GM19324 (cell line): ENCODE data around the gene TMEM69.
"Not testable (repeated sequence)": the region's sequence is repeated elsewhere in the genome, so short reads cannot be mapped to it uniquely, and the experiment has no call there.

Experiments used
- ATAC-seq: cut with Tn5 transposase; IDR thresholded peaks from one replicate; pipeline ENCODE4 v1.9.1; 2021; ENCODE audit warnings: mild to moderate bottlenecking, moderate library complexity; ENCODE audit not compliant: unreplicated experiment, low FRiP score

Gene TMEM69

DNA sequence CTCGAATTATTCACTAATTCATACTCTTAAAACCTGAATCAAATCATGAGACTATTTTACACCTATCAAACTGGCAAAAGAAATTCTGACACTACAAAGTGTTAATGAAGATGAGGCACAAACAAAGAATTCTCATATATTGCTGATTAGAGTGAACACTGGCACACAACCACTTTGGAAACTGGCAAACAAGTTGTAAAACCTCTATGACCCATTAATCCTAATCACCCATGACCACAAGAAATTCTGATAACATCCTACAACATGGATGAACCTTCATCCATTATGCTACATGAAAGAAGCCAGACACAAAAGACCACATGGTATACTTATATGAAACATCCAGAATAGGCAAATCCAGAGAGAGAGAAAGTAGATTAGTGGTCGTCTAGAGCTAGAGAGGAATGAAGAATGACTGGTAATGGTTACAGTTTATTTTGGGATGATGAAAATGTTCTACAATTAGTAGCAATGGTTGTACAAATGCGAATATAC, 10.2 kb upstream of the TMEM69 start:
- no peak for ATAC-seq

DNA sequence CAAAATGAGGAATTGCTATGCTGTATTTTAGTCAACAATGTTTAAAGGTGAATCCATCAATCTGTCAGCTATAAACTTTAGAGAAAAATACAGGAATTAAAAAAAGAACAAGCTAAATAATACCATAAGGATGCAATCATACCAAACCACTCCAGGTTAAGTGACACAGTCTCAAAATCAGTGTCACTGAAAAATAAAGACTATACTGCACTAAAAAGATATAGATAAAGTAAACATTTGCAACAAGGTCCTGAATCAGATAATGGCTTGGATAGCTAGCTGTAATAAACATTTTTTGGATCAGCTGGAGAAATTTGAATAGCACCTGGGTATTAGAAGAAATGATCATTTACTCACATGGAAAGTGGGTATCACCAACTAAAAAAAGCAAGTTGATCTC, 9.5 kb upstream of the TMEM69 start:
- ATAC-seq, result no peak

DNA sequence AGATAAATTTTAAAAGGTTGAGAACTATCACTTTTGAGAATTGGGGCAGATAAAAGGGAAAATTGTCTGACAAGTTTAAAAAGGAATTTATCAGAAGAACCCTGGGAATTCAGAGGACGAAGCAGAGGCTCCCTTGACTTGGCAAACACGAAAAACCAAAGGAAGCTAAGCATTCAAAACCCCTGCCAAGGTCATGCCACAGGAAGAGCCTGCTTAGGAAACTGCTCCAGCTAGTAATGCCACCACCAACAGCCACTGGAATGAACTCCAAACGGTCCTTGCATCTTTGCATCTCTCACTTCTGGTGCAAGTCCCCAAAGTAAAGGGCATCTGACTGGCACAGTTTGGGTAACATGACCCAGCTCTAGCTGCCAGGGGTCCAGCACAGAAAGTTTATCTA, 8.9 kb upstream of the TMEM69 start:
- ATAC-seq, result no peak

DNA sequence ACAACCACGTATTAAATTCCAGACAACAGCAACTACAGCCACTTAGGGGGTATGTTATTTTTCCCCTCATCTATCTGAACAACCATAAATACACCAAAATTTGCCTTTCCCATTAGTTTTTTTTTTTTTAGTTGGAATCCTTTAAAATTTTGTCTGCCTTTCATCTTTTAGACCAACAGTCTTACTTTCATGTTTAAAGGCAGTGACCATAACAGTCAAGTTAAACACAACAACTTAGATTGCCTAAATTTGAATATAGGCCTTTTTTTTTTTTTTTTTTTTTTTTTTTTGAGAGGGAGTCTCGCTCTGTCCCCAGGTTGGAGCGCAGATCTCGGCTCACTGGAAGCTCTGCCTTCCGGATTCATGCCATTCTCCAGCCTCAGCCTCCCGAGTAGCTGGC, 5.0 kb upstream of the TMEM69 start:
- ATAC-seq, result no peak

DNA sequence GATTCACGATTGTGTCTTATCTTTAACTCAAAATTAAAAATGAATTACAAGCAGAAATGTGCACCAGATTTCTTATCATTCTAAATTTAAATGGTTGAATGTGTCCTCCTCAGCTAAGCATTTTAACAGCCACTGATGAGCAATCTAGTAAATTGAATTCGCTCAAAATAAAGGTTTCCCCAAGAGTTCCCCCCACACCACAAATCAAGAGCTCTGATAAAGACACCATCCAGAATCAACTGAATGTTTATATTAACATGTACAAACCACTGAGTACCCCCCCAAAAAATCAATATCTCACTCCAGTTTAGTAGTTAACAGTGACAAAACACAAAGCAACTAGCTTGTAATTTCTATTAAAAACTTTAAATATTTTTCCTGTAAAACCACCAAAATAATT, 3.6 kb upstream of the TMEM69 start:
- ATAC-seq, result no peak

DNA sequence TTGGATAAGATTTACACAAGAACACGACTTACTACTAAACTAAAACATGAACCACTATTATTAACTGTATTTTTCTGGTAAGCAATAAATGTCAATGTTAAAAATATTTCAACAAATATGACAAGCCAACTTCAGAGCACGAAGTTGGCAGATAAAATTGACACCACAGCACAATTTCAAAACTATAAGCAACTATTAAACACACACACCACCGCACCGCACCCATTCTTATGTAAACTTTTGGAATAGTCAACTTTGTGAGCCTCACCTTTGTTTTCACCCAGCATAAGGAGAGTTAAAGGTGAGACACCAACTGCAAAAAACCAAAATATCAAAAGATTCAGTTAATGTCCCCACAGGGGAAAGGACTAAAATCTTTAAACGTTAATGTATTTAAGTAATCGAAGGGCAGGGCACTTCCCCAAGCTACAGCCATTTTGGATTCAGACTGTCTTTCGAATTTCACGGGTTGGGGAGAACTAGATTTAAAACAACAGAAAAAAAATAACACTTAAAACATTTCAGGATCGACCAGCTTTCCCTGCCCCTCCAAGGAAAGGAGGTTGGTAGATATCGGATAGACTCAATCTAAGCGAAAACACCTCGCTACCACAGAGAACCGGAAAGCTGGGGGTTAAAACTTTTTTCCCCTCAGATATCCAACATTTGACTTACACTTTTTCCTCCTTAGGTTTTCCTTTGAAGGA, 2.5 kb upstream of the TMEM69 start:
- ATAC-seq, result no peak

DNA sequence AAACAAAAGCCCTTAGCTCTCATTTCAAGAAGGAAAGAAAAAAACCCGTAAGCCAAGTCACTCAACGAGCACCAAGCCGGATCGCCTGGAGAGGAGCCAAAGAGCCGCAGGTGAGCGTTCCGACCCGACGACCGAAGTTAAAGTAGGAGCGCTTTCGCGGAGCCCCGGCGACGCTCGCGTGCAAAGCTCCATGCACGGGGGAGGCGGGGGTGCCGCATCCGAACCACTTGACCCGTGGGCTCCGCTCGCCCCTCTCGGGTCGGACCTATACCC, 2.0 kb upstream of the TMEM69 start:
- peak; percentile 4 for ATAC-seq

DNA sequence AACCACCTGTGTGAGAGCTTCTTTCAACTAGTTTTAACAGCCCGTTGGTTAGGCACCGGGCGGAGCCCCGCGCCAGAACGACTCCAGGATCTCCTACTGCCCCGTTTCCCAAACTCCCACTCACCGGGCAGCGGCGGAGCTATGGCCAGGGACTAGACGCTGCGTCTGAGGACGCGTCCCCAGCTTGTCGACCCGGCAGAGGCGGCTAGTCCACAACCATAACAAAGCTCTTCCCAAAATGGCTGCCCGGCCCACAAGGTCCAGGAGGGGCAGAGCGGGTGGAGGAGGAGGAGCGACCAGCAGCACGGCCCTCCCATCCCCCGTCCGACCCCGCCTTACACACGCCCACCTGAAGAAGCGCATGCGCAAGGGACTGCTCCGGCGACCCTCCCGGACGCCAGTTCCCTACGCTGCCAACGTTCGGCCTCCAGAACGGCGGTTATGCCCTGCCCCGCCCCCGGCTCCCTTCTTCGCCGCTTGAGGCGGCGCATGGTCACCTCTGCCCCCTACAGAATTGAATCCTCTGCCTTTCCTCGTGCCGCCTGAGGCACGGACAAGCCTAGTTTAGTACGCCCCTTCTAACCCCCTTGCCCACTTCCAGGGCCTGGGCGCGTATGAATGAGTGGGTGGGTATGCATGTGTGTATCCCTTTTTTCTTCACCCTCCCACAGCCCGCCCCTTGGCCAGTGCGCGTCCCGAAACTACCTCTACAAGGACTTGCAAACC, 1.5 kb upstream of the TMEM69 start, which contains the start of gene GPBP1L1:
Gene GPBP1L1 (minus strand): TSS at position 246 of the 726 bp plus-strand sequence. CDS start 27,446 bp downstream, outside the sequence.
- ATAC-seq, result peak; percentile 71

DNA sequence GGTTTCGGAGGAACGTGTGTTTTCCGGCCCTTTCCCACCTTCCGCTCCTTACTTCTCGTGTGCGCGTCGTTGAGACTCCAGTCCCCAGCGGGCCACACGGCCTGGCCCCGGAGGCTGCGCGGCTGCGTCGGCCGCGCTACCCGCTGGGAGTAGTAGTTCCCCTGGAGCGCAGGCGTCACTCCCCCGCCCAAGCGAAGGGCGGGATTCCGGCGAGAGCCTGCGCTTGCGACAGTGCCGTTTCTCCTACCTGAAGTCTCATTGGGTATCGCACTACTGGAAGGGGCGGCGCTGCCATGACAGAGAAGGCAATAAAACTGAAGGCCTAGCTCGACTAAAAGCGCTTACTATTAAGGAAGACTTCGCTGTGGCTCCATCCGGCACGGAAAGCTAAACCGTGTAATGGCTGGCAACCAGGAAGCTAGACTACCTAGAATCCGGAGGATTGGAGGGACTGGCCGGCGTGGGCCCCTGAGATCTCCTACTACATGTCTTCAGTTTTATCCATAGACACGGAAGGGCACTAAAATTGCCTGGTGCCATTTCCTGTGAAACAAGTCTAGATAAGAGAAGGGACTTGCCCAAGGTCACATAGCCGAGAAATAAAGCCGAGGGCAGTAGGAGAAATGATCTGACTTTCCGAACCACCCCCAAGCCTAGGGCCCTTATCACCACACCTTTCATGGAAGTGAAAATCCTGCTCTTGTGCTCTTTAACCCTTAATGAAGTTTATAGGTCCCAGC, 797 bp upstream of the TMEM69 start:
- peak; percentile 84 for ATAC-seq

DNA sequence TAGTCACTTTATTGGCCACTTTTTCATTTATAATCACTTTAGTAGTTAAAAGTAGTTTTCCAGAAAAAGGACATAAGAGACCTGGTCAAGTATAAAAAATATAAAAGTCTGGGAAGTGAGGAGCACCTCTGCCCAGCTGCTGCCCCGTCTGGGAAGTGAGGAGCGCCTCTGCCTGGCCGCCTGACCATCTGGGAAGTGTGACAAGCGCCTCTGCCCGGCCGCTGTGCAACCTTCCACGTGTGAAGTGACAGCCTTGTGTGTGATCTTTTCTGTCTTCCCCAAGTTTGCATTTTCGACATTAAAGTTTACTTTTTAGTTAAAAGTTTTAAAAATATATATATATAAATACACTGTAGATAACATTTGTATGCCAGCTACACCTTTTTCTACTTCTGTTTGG, 5.8 kb downstream of the TMEM69 start:
- not testable (repeated sequence) for ATAC-seq

DNA sequence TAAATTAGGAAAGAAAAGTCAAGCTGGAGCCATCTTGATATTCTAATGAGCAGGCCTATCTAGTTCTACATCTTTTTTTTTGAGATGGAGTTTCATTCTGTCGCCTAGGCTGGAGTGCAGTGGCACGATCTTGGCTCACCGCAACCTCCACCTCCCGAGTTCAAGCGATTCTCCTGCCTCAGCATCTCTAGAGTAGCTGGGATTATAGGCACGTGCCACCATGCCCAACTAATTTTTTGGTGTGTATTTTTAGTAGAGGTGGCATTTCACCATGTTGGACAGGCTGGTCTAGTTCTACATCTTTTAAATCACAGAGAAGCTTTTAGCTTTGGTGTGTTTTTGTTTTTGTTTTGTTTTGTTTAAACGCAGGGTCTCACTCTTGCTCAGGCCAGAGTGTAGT, 6.8 kb downstream of the TMEM69 start:
- no peak for ATAC-seq

DNA sequence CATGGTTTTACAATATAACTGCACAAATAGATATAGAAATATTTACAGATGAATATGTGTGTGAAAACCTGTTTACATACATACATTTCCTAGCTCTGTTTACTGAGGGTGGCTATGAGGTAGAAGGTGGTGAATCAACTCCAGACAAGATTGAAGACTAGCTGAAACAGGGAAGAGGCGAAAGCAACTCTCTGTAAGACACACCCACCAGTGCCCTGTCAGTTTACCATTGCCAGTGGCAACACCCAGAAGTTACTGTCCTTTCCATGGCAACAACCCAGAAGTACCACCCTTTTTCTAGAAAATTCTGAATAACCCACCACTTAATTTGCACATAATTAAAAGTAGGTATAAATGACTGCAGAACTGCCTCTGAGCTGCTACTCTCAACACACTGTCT, 16.7 kb downstream of the TMEM69 start:
- ATAC-seq, result no peak

DNA sequence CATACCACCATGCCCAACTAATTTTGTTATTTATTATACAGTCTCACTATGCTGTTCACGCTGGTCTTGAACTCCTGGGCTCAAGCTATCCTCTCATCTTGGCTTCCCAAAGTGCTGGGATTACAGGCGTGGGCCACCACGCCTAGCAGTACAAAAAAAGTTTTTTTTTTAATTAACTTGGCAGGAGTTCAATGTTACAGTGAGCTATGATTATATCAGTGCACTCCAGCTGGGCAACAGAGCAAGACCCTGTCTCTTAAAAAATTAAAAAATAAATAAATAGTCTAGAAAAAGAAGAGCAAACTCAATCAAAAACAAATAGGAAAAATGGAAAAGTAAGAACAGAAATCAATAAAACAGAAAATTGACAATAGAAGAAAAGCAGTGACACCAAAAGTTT, 25.7 kb downstream of the TMEM69 start:
- ATAC-seq, result no peak

DNA sequence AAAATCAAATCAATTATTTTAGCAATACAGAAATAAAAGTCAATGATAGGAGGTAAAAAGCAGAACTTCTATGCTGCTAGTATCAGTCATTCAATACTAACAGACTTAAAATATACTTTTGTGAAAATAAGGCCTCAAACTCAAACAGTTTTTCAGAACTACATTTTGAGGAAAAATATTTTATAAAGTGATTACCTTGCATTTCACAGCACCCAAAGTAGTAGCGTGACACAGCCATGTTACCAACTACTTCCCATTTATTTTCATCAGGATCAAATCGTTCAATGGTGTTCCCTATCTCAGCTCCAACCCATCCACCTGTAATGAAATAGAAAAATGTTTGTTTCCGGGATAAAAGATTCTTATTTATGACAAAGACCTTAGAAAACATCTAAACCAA, 28.7 kb downstream of the TMEM69 start:
- ATAC-seq, result no peak

DNA sequence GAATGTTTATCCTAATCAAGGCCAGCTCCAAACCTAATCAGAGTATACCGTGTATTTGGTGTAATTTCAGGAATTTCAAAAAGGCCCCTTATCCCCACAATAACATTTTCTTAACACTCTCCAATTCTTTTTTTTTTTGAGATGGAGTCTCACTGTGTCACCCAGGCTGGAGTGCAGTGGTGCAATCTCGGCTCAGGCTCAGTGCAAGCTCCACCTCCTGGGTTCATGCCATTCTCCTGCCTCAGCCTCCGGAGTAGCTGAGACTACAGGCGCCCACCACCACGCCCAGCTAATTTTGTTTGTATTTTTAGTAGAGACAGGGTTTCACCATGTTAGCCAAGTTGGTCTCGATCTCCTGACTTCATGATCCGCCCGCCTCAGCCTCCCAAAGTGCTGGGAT, 29.4 kb downstream of the TMEM69 start:
- ATAC-seq, result not testable (repeated sequence)

DNA sequence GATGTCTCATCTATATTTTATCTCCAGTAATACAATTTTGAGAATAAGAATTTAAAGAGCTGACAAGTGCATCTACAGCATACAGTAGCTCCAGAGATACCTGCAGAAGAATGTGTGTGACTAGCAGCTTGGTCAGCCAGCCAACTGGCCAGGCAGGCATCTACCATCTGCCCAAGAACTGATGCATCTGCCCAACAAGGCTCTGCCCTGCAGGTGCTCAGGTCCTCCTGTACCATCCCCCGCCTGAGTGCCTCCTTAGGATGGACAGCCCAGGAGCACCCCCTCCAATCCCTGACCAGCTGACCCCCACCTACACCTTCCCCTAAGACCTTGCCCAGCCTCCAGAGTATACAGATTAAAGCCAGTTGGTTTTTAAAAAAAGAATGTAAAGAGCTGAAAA, 30.3 kb downstream of the TMEM69 start:
- no peak for ATAC-seq

DNA sequence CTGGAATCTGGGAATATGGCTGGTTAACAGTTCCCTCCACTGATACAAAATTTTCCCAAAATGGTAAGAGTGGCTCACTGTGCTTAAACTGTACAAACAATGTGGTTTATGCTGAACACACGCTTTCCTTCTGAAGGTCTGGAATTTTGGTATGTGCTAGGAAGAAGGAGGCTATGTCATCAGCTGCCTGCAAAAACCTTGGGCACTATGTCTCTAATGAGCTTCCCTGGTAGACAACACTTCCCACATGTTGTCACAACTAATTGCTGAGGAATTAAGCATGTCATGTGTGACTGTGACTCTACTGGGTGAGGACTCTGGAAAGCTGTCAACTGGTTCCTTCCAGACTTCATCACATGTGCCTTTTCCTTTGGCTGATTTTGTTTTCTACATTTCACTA, 33.2 kb downstream of the TMEM69 start:
- ATAC-seq, result no peak

DNA sequence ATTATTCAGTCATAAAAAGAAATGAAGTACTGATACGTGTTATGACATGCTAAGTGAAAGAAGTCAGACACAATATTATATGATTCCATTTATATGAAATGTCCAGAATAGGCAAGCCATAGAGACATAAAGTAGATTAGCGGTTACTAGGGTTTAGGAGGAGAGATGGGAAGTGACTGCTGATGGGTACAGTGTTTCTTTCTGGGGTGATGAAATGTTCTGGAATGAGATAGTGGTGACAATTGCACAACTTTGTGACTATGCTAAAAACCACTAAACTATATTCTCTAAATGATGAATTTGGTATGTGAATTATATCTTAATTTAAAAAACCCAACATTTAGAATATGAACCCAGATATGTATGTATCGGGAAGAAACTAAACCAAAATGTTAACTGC, 34.8 kb downstream of the TMEM69 start:
- ATAC-seq, result no peak

DNA sequence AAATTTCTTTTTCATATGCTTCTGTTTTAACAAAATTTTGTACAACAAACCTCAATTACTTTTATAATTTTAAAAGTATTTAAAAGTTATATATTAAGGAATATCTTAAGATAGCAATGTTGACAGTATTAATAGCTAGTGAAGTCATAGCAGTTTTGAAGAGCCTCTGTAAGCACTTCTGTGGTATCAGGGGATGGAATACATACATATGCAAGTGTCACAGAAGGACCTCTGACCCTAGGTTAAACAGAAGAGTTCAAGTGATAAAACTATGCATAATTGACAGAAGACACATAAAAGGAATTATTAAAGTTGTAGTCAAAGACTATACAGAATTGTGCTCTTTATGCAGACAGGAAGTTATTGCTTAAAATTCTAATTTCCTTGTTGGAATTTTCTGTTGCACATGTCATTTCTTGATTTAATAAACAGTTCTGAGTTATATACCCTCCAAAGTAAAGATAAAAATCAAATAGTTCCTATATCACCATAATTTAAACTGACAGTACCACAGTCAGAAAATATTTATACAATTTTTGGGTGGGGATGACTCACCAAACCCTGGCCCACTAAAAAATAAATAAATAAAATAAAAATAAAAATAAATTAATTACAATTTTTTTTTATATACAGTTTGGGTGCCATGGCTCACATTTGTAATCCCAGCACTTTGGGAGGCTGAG, 35.4 kb downstream of the TMEM69 start:
- ATAC-seq, result no peak

DNA sequence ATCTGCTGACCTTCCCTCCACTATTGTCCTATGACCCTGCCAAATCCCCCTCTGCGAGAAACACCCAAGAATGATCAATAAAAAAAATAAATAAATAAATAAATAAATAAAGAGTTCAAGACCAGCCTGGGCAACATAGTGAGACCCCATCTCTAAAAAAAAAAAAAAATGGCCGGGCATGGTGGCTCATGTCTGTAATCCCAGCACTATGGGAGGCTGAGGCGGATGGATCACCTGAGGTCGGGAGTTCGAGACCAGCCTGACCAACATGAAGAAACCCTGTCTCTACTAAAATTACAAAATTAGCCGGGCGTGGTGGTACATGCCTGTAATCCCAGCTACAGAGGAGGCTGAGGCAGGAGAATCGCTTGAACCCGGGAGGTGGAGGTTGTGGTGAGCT, 38.0 kb downstream of the TMEM69 start:
- ATAC-seq, result not testable (repeated sequence)
